WERI-Rb-1 (cell line): Measurements from ENCODE around the gene CBARP.

Source experiments
- DNase-seq: peaks from one replicate; pipeline ENCODE4 v3.0.0-alpha.2; 2020
- H3K27ac ChIP-seq: fragments of 250-450 bp; sonication (Bioruptor Pico); 2 replicates; pipeline ENCODE4 v1.5.1; 2020; ENCODE audit warnings: mild to moderate bottlenecking, moderate library complexity
- H3K27me3 ChIP-seq: fragments of 250-450 bp; sonication (Bioruptor Pico); 2 replicates; pipeline ENCODE4 v1.5.1; 2021; ENCODE audit warnings: mild to moderate bottlenecking, low read depth, moderate library complexity; ENCODE audit not compliant: insufficient read depth, severe bottlenecking
- H3K36me3 ChIP-seq: fragments of 250-450 bp; sonication (Bioruptor Pico); 2 replicates; pipeline ENCODE4 v1.5.1; 2020; ENCODE audit warnings: mild to moderate bottlenecking, moderate library complexity
- H3K4me3 ChIP-seq: 2 replicates; pipeline ENCODE4 v1.5.1; 2011; ENCODE audit warnings: low read depth, mild to moderate bottlenecking, control low read depth, low read length
- H3K9me3 ChIP-seq: fragments of 250-450 bp; sonication (Bioruptor Pico); 2 replicates; pipeline ENCODE4 v1.5.1; 2021; ENCODE audit warnings: mild to moderate bottlenecking, moderate library complexity; ENCODE audit not compliant: severe bottlenecking
- CTCF ChIP-seq: IDR thresholded peaks from 2 replicates; pipeline ENCODE4 v1.5.1; 2011; ENCODE audit warnings: low read depth, mild to moderate bottlenecking, control low read depth, inconsistent platforms, low read length

CBARP gene

GRCh38 chr19:1231729-1232637 is 5.8 kb downstream of the CBARP start:
- Histone ChIP-seq H3K36me3 (peaks cover 26% of the 10 kb centered on the region), H3K27ac (no peak overlapping the region), H3K27me3 (no peaks in the 10 kb centered on the region), H3K4me3 (no peak overlapping the region), H3K9me3 (no peaks in the 10 kb centered on the region)
- no peak for DNase-seq
- TF ChIP-seq CTCF = no peak

GRCh38 chr19:1230783-1231489 is 6.9 kb downstream of the CBARP start:
- H3K27ac ChIP-seq = no peak overlapping the region
- H3K36me3 ChIP-seq = peaks cover 35% of the 10 kb centered on the region
- no peak for TF ChIP-seq CTCF
- DNase-seq = no peak
- no peaks in the 10 kb centered on the region for H3K27me3 ChIP-seq
- H3K9me3 ChIP-seq = no peaks in the 10 kb centered on the region
- no peak overlapping the region for H3K4me3 ChIP-seq

GRCh38 chr19:1229924-1230782 is 7.7 kb downstream of the CBARP start:
- peaks cover 33% of the 10 kb centered on the region for H3K36me3 ChIP-seq
- TF ChIP-seq CTCF = no peak

GRCh38 chr19:1229056-1229923 is 8.5 kb downstream of the CBARP start:
- Histone ChIP-seq H3K9me3 (no peaks in the 10 kb centered on the region), H3K27ac (no peak overlapping the region), H3K4me3 (no peak overlapping the region), H3K36me3 (peaks cover 38% of the 10 kb centered on the region), H3K27me3 (no peaks in the 10 kb centered on the region)
- DNase-seq = no peak
- TF ChIP-seq CTCF = no peak

More at GRCh38 chr19:1229924-1230782, 7.7 kb downstream of the CBARP start:
- DNase-seq = no peak
- no peaks in the 10 kb centered on the region for H3K27me3 ChIP-seq
- H3K9me3 ChIP-seq = no peaks in the 10 kb centered on the region
- H3K27ac ChIP-seq = no peak overlapping the region
- H3K4me3 ChIP-seq = no peak overlapping the region
